ENCODE data around the gene PPARG. TPM values are rescaled to one million over a fixed set of nuclear protein-coding genes. Genes with fewer than 3 reads are reported as not detected.

Gene PPARG
- total and polyA plus RNA-seq, 12 donors = 3.1 to 21.9 (median 6.8) TPM

DNA sequence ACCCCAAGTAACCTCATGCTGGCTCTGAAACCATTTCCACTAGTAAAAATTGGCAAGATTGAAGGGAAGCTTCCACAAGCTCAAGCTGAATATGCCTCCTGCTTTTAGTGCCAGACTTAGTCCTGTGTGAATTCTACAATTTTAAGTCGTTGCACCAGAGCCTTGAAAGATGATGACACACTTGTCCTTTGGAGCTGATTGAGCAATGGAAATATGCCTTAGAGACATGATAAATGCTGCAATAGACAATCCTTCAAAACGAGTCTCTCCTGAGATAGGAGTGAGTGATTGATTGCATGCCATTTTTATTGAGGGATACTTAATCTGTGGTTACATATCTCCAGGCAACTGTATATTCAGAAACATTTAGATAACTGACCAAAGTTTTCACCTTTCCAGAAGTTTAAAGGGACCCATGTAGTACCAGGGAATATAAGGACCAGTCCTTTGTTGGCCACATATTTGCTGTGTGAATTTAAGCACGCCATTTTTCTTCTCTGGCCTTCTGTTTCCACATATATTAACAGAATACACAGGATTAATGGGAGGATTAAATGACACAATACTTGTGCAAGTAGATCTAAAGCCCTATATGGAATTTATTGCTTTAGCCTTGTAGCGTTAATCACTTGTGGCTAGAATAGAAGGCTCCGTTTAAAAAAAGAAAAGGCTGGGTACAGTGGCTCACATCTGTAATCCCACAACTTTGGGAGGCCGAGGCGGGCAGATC lies 65.1 kb downstream of the PPARG start:
- H3K9me3 ChIP-seq (replicated peaks in 1 of 3) = no peaks in the 10 kb centered on the region
- no peaks in the 10 kb centered on the region for H3K36me3 ChIP-seq (replicated peaks in 1 of 2)
- no peak overlapping the region for H3K4me3 ChIP-seq
- DNase-seq = peak in 3 of 7 donors; percentile 31 to 46 (median 37)
- no peak overlapping the region for H3K27ac ChIP-seq
- H3K4me1 ChIP-seq (replicated peaks in 1 of 2) = peaks cover 0 to 32% of the 10 kb centered on the region in 2 donors
- TF ChIP-seq, protein P1, sequence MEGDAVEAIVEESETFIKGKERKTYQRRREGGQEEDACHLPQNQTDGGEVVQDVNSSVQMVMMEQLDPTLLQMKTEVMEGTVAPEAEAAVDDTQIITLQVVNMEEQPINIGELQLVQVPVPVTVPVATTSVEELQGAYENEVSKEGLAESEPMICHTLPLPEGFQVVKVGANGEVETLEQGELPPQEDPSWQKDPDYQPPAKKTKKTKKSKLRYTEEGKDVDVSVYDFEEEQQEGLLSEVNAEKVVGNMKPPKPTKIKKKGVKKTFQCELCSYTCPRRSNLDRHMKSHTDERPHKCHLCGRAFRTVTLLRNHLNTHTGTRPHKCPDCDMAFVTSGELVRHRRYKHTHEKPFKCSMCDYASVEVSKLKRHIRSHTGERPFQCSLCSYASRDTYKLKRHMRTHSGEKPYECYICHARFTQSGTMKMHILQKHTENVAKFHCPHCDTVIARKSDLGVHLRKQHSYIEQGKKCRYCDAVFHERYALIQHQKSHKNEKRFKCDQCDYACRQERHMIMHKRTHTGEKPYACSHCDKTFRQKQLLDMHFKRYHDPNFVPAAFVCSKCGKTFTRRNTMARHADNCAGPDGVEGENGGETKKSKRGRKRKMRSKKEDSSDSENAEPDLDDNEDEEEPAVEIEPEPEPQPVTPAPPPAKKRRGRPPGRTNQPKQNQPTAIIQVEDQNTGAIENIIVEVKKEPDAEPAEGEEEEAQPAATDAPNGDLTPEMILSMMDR (IDR thresholded peaks at IDR 0.05) = no peak
- no peak for TF ChIP-seq POLR2A (IDR thresholded peaks at IDR 0.05)
- WGBS, 4 donors = 31 to 46% (median 35%) methylated on average over 7 of the region's 7 CpGs
- intact Hi-C loops (cut with DNase I) = no loop called here
- H3K27me3 ChIP-seq = no peaks in the 10 kb centered on the region

DNA sequence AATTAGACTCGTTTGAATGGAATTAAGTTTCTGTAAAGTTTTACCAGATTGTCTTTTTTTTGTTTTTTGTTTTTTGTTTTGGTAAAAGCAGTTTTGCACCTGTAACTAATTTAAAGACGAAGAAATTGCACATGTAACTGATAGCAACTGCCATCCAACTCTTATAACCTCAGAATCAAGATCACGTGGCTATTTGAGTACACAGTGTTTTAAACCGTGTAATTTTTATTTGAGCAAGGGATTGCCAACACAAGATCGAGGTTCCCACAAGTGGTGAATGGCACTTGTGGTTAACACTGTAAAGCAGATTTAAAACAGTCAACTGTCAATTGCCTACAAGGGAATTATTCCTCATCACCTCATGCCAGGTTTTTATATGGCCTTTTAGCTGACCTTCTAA lies 67.3 kb downstream of the PPARG start:
- DNase-seq = no peak
- Histone ChIP-seq H3K27me3 (no peaks in the 10 kb centered on the region), H3K9me3 (replicated peaks in 1 of 3) (no peaks in the 10 kb centered on the region), H3K27ac (no peak overlapping the region), H3K4me3 (no peak overlapping the region), H3K4me1 (replicated peaks in 1 of 2) (peaks cover 0 to 18% of the 10 kb centered on the region in 2 donors), H3K36me3 (replicated peaks in 1 of 2) (no peaks in the 10 kb centered on the region)
- 71 to 81% (median 74%) methylated on average over 5 of the region's 5 CpGs for WGBS, 4 donors
- intact Hi-C loops (cut with DNase I) = no loop called here
- TF ChIP-seq POLR2A (IDR thresholded peaks at IDR 0.05) = no peak
- TF ChIP-seq, protein P1 (IDR thresholded peaks at IDR 0.05) = no peak

DNA sequence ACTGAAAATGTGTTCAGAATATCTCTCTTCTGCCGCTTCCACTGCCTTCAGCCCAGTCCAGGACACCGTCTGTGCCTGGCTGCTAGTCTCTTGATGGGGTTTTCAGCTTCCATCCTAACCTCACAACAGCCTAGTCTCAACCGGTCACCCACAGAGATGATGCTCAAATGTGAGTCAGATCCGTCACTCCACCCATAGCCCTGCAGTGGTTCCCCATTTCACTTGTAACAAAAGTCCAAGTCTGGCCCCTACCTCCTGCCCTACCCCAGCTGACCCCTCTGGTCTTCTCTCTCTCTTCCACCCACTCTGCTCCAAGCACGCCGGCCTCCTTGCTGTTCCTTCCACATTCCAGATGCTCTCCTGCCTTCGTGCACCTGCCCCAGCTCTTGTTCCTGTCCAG lies 68.1 kb downstream of the PPARG start:
- intact Hi-C loops (cut with DNase I) = no loop called here
- Histone ChIP-seq H3K36me3 (replicated peaks in 1 of 2) (no peaks in the 10 kb centered on the region), H3K27me3 (no peaks in the 10 kb centered on the region), H3K4me1 (replicated peaks in 1 of 2) (peaks cover 0 to 14% of the 10 kb centered on the region in 2 donors), H3K27ac (no peak overlapping the region), H3K4me3 (no peak overlapping the region), H3K9me3 (replicated peaks in 1 of 3) (no peaks in the 10 kb centered on the region)
- DNase-seq = no peak
- WGBS, 4 donors = 85 to 95% (median 88%) methylated on average over 7 of the region's 7 CpGs
- TF ChIP-seq, protein P1 (IDR thresholded peaks at IDR 0.05) = no peak
- no peak for TF ChIP-seq POLR2A (IDR thresholded peaks at IDR 0.05)

DNA sequence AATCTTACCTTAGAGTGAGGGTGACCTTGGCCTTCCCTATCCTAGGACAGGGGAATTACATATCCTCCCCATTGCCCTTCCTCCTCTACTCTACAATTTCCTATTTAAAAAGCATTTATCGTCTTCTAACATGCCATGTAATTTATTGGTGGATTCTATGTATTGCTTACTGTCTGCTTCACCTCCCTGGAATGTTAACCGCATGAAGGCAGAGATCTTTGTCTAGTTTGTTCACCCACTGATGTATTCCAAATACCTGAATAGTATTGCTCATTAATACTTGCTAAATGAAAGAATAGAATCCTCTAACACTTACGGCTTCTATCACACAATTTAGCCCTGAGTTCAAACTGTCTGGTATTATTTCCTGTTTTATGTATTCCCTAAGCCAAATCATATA lies 68.6 kb downstream of the PPARG start:
- 82 to 89% (median 88%) methylated on average over 3 of the region's 3 CpGs for WGBS, 4 donors
- H3K36me3 ChIP-seq (replicated peaks in 1 of 2) = no peaks in the 10 kb centered on the region

More for the DNA sequence above, 68.6 kb downstream of the PPARG start:
- intact Hi-C loops (cut with DNase I) = no loop called here
- TF ChIP-seq, protein P1 (IDR thresholded peaks at IDR 0.05) = no peak
- no peak for TF ChIP-seq POLR2A (IDR thresholded peaks at IDR 0.05)
- no peaks in the 10 kb centered on the region for H3K27me3 ChIP-seq
- no peak for DNase-seq
- peaks cover 0 to 14% of the 10 kb centered on the region in 2 donors for H3K4me1 ChIP-seq (replicated peaks in 1 of 2)
- no peak overlapping the region for H3K27ac ChIP-seq
- no peak overlapping the region for H3K4me3 ChIP-seq
- no peaks in the 10 kb centered on the region for H3K9me3 ChIP-seq (replicated peaks in 1 of 3)
